NCI-H748 treated with DMSO at 0.1 percent for 48 hours (cell line): ENCODE results near the gene RGS6.

ENCODE experiments used
- DNase-seq: peaks from one replicate; lab custom pipeline; 2025; lab: John Stamatoyannopoulos, UW

RGS6 gene

DNA sequence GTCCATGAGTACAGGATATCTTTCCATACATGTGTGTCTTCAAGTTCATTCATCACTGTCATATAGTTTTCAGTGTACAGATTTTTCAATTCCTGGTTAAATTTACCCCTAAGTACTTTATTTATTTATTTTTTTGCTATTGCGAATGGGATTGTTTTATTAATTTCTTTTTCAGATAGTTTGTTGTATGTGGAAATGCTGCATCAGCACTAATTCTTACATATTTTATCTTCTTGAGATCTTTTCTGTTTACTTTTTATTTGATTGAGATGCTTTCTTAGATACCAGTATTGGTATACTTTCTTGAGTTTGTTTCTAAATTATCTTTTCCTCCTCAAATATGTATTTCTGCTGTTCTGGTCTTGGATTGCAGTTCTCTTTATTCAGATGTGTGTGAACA is 148.9 kb downstream of the RGS6 start:
- DNase-seq = no peak

DNA sequence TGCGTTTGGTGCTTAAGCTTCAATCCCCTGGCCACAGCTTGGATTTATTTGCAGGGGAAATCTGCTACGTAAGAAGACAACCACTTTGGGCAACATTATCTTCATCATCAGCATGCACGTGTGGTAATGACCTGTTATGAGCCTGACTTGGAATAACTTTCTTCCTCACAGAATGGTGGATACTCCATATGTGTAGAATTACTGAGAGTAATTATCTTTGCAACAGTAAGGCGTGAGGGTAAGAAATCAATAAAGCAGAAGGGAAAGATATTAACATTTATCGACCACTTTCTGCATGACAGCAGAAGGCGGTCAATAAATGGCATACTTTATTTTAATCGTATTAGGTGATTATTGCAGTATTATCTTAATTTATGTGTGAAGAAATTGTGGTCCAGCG is 152.7 kb downstream of the RGS6 start:
- DNase-seq = no peak

DNA sequence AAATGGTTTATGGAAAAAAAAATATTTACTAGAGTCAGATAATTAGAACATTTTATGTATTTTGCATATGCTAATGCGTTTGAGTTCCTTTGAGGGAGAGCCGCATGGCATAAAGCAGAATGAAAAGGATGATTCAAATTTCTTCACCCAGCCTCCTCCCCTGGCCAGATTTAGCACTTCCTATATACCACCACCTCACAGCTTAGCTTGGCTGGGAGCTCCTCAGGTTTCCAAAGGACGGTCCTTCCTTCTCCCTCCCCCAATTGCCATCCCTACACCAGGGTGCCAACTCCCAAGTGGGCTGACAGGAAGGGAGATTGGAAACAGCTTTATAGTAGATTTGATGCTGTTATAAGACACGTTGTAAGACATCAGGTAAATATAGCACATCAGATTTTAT is 157.4 kb downstream of the RGS6 start:
- DNase-seq = no peak

GRCh38 chr14:72094844-72095582 is 162.8 kb downstream of the RGS6 start:
- DNase-seq = no peak

GRCh38 chr14:72097173-72097783 is 165.0 kb downstream of the RGS6 start:
- DNase-seq = no peak

- no peak for DNase-seq
Observed at GRCh38 chr14:72098210-72098609, 166.0 kb downstream of the RGS6 start.

GRCh38 chr14:72099566-72099965 is 167.3 kb downstream of the RGS6 start:
- no peak for DNase-seq

- DNase-seq = no peak
Observed at GRCh38 chr14:72104011-72104613, 171.9 kb downstream of the RGS6 start.

- DNase-seq = no peak
Observed at GRCh38 chr14:72111911-72112310, 179.7 kb downstream of the RGS6 start.

GRCh38 chr14:72118841-72119240 is 186.6 kb downstream of the RGS6 start:
- no peak for DNase-seq

DNA sequence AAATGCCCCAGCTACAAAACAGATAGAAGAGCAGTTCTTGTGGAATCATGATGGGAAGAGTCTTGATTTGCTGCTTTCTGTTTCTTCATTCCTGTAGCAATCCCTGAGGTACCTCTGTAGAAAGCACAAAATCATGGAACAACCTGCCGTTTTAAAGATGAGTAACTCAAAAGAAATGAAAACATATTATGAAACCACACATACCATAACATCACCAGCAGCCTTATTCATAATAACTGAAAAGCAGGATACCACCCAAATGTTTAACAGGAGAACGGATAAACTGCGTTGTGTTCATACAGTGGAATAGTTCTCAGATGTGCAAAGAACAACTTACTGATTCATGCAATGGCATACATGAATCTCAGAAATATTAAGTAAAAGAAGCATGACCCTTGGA is 188.1 kb downstream of the RGS6 start:
- DNase-seq = no peak

- DNase-seq = no peak
Observed at GRCh38 chr14:72123755-72124154, 191.5 kb downstream of the RGS6 start.

DNA sequence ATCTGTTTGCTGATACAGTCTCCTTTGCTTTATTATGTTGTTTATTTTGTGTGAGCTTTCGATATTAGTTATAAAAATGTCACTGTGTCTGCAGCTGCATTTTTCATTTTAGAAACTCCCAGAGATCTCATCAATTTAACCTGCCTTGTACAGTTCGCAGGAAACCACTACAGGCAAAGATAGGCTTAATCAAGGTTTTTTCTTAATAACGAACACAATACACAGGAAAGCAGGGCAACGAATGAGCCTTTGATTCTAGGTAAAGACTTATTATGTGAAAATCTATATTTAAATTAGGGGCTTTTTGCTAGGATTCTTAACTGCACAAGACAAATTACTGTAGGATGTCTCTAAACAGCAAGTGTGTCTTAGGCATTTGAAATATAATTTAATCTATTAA is 191.9 kb downstream of the RGS6 start:
- no peak for DNase-seq

DNA sequence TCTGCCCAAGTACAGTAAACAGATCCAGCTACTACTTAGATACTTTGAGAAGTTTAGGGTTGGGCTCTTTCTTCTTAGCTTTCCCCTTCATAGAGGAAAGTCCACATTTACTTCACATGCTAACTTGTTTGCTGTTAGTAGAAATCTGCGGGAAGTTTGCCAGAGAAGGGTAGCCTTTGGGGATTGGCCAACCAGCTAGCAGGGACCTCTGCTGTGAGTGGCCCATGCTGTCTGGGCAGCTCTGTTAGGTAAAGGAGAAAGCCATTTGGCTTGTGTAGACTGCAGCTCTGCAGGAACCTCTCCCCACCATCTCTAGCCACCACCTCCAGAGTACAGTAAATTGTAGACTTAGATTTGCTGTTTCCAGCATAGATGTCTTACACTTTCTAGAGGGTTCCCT is 193.9 kb downstream of the RGS6 start:
- DNase-seq = no peak

DNA sequence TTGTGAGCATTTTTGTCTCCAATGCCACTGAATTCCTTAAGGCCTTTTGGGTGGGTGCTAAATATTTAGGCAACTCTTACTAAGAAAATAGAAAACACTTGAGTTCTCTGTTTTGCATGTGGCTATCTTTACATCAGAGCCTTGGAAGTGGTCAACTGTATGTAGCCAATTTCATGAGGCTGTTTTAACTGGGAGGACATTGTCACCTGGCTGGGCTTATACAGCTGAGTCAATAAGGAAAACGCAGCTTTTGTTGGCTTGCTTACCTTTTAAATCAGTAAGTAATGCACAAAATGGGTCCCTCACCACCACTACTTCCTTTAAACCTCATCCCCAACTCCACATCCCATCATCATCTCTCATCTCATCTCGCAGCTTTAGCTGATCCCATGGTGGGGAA is 194.3 kb downstream of the RGS6 start:
- peak; percentile 28 for DNase-seq

DNA sequence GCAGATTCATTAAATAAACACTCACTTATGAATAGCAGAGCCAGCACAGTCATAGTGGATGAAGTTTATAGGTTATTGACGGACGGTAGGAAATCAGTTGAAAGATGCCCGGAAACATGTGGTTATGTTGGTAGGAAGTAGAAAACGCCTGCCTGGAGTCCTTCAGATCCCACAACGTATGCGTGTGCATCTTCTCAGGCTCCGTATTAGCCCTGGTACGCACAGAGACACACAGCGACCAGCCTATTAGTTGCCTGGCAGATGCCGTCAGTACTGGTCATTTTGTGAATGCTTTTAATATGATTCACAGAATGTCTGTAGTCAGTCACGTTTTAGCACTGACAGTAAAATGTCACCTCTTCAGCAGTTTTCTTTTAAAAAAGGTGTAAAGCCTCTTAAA is 196.4 kb downstream of the RGS6 start:
- peak; percentile 52 for DNase-seq

DNA sequence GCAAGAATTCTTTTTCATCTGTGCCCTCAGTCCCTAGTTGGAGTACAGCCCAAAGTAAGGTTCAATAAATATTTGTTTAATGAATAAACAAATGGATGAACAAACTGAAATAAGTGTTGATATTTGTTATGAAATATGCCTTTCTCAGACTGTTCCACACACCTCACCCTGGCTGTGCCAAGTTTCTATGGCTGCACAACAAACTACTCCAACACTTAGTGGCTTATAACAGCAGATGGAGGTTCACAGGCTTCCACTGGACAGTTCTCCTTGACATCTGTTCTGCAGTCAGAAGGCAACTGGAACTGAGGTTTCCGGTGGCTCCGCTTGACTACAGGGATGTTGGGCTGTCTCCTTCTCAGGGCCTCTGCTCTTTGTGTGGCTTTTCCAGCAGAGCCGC is 197.1 kb downstream of the RGS6 start:
- DNase-seq = no peak

DNA sequence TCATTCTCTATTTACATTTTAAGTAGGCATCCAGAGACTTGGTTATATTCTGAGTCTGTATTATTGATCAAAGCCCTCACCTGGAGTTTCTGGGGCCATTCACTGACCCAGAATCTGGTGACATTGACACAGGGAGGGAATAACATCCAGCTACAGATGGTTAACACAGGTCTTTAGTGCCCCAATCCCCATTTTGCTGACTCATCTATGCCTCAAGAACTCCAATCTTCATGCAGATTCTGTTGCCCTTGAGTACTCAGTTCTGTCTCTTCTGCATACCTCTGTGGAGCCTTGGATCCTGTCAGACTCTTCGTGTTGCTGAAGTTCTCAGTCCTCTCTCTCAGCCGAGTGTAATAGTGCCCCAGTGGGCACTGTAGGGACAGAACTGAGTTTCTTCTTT is 208.9 kb downstream of the RGS6 start:
- DNase-seq = no peak

- peak; percentile 24 for DNase-seq
Observed at GRCh38 chr14:72142328-72142727, 210.1 kb downstream of the RGS6 start.

DNA sequence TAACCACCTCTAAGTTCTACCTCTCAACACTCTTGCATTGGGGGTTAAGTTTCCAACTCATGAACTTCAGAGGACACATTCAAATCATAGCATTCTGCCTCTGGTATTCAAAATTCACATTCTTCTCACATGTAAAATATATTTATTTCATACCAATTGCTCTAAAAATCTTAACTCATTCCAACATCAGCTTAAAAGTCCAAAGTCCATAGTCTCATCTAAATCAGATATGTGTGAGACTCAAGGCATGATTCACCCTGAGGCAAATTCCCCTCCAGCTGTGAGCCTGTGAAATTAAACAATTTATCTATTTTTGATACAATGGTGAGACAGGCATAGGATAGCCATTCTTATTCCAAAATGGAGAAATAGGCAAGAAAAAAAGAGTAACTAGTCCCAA is 214.0 kb downstream of the RGS6 start:
- no peak for DNase-seq

GRCh38 chr14:72154645-72155378 is 222.6 kb downstream of the RGS6 start:
- DNase-seq = no peak

GRCh38 chr14:72155379-72155993 is 223.3 kb downstream of the RGS6 start:
- DNase-seq = no peak
